ENCODE measurements around the gene KCNN1. TPM values are rescaled to one million over a fixed set of nuclear protein-coding genes. Genes with fewer than 3 reads are reported as not detected.

KCNN1 gene
- total RNA-seq, 1 experiment from 2014 or later = 0.90 TPM

DNA sequence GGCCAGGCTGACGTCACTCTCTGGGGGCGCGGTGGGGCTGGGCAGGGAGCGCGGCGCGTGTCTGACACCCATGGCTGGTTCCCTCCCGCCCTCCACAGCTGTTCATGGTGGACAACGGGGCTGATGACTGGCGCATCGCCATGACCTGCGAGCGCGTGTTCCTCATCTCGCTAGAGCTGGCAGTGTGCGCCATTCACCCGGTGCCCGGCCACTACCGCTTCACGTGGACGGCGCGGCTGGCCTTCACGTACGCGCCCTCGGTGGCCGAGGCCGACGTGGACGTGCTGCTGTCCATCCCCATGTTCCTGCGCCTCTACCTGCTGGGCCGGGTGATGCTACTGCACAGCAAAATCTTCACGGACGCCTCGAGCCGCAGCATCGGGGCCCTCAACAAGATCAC lies 14.7 kb downstream of the KCNN1 start:
- CTCF ChIA-PET = no interaction called here
- no peak for TF ChIP-seq SIN3A (IDR thresholded peaks at IDR 0.05; ENCODE audit: borderline replicate concordance, insufficient read depth, low read depth, low read length)
- TF ChIP-seq, protein P1, sequence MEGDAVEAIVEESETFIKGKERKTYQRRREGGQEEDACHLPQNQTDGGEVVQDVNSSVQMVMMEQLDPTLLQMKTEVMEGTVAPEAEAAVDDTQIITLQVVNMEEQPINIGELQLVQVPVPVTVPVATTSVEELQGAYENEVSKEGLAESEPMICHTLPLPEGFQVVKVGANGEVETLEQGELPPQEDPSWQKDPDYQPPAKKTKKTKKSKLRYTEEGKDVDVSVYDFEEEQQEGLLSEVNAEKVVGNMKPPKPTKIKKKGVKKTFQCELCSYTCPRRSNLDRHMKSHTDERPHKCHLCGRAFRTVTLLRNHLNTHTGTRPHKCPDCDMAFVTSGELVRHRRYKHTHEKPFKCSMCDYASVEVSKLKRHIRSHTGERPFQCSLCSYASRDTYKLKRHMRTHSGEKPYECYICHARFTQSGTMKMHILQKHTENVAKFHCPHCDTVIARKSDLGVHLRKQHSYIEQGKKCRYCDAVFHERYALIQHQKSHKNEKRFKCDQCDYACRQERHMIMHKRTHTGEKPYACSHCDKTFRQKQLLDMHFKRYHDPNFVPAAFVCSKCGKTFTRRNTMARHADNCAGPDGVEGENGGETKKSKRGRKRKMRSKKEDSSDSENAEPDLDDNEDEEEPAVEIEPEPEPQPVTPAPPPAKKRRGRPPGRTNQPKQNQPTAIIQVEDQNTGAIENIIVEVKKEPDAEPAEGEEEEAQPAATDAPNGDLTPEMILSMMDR (IDR thresholded peaks at IDR 0.05) = no peak
- no peak for TF ChIP-seq TCF7L2 (IDR thresholded peaks at IDR 0.05; ENCODE audit: low read depth, low read length)
- TF ChIP-seq POLR2AphosphoS5 (IDR thresholded peaks at IDR 0.05; ENCODE audit: low read depth, low read length) = no peak
- TF ChIP-seq, protein P2, sequence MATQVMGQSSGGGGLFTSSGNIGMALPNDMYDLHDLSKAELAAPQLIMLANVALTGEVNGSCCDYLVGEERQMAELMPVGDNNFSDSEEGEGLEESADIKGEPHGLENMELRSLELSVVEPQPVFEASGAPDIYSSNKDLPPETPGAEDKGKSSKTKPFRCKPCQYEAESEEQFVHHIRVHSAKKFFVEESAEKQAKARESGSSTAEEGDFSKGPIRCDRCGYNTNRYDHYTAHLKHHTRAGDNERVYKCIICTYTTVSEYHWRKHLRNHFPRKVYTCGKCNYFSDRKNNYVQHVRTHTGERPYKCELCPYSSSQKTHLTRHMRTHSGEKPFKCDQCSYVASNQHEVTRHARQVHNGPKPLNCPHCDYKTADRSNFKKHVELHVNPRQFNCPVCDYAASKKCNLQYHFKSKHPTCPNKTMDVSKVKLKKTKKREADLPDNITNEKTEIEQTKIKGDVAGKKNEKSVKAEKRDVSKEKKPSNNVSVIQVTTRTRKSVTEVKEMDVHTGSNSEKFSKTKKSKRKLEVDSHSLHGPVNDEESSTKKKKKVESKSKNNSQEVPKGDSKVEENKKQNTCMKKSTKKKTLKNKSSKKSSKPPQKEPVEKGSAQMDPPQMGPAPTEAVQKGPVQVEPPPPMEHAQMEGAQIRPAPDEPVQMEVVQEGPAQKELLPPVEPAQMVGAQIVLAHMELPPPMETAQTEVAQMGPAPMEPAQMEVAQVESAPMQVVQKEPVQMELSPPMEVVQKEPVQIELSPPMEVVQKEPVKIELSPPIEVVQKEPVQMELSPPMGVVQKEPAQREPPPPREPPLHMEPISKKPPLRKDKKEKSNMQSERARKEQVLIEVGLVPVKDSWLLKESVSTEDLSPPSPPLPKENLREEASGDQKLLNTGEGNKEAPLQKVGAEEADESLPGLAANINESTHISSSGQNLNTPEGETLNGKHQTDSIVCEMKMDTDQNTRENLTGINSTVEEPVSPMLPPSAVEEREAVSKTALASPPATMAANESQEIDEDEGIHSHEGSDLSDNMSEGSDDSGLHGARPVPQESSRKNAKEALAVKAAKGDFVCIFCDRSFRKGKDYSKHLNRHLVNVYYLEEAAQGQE (IDR thresholded peaks at IDR 0.05; ENCODE audit: insufficient read depth in 1 of 2, low read depth in 2 of 2, low read length in 1 of 2) = no peak
- H3K4me1 ChIP-seq (ENCODE audit: control insufficient read depth, insufficient read depth, low read length) = no peaks in the 10 kb centered on the region
- POLR2A ChIA-PET = no interaction called here
- BruUV-seq (replicated peaks) = no TSS peak
- DNase-seq (ENCODE audit: low read depth, low spot score) (no peak), ATAC-seq (no peak)
- no peak overlapping the region for H3K4me3 ChIP-seq (ENCODE audit: low read depth in 2 of 2, low read length in 2 of 2)
- H3K9me3 ChIP-seq (ENCODE audit: control insufficient read depth, insufficient read depth, low read depth, low read length) = no peaks in the 10 kb centered on the region
- no peaks in the 10 kb centered on the region for H3K27me3 ChIP-seq (ENCODE audit: control insufficient read depth, insufficient read depth, low read length)
- intact Hi-C loops (cut with micrococcal nuclease; ENCODE audit: unreplicated experiment) = no loop called here
- H3K36me3 ChIP-seq (ENCODE audit: control insufficient read depth, insufficient read depth, low read length) = no peaks in the 10 kb centered on the region
- in situ Hi-C loops (cut with HindIII; ENCODE audit: low pct_unique_long_range_greater_than_20kb, low sequenced_read_pairs) = no loop called here
- H3K27ac ChIP-seq (ENCODE audit: low read length) = no peak overlapping the region

DNA sequence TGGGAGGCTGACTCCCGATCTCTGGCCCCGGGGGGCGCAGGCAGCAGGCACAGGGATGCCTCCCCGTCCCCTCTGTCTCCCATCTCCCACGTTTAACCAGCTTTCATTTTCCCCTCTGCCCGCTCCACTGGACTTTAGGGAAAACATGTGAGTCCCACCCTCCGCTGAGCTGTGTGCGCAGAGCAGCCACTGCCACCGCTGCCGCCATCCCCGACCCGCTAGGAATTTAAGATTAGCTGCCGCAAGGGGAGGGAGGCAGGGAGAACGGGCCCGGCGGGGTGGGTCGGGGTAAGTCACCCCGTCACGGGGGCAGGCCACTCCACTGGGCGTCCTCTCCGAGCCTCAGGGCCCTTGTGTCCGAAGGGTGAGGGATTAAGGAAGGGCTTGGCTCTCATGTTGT lies 15.5 kb downstream of the KCNN1 start:
- Histone ChIP-seq H3K36me3 (ENCODE audit: control insufficient read depth, insufficient read depth, low read length) (no peaks in the 10 kb centered on the region), H3K4me3 (ENCODE audit: low read depth in 2 of 2, low read length in 2 of 2) (no peak overlapping the region), H3K27ac (ENCODE audit: low read length) (no peak overlapping the region), H3K9me3 (ENCODE audit: control insufficient read depth, insufficient read depth, low read depth, low read length) (no peaks in the 10 kb centered on the region), H3K4me1 (ENCODE audit: control insufficient read depth, insufficient read depth, low read length) (no peaks in the 10 kb centered on the region), H3K27me3 (ENCODE audit: control insufficient read depth, insufficient read depth, low read length) (no peaks in the 10 kb centered on the region)
- CTCF ChIA-PET = interaction anchor here (0.7 kb wide), 1 partner anchor 18 kb away, joined by 4 read pairs; no protein-coding TSS in a partner anchor
- TF ChIP-seq TCF7L2 (IDR thresholded peaks at IDR 0.05; ENCODE audit: low read depth, low read length) (no peak), POLR2AphosphoS5 (IDR thresholded peaks at IDR 0.05; ENCODE audit: low read depth, low read length) (no peak), SIN3A (IDR thresholded peaks at IDR 0.05; ENCODE audit: borderline replicate concordance, insufficient read depth, low read depth, low read length) (no peak)
- TF ChIP-seq, protein P1 (IDR thresholded peaks at IDR 0.05) = no peak
- TF ChIP-seq, protein P2 (IDR thresholded peaks at IDR 0.05; ENCODE audit: insufficient read depth in 1 of 2, low read depth in 2 of 2, low read length in 1 of 2) = no peak
- DNase-seq (ENCODE audit: low read depth, low spot score) = no peak
- intact Hi-C loops (cut with micrococcal nuclease; ENCODE audit: unreplicated experiment) = no loop called here
- POLR2A ChIA-PET = no interaction called here
- in situ Hi-C loops (cut with HindIII; ENCODE audit: low pct_unique_long_range_greater_than_20kb, low sequenced_read_pairs) = no loop called here
- ATAC-seq = no peak
- no TSS peak for BruUV-seq (replicated peaks)

All from Panc1 (cell line).